GM23338 (cell line): ENCODE data around the gene SMC5. TPM values are rescaled to one million over a fixed set of nuclear protein-coding genes. Genes with fewer than 3 reads are reported as not detected.

ENCODE experiments used
- ATAC-seq: fragments of 200-7000 bp; cut with Tn5 transposase; 3 replicates; pipeline ENCODE4 v1.9.1; 2020
- DNase-seq: peaks from one replicate; pipeline ENCODE4 v3.0.0-alpha.2; 2015; ENCODE audit warnings: low spot score
- H2AFZ ChIP-seq: fragments of 200-600 bp; sonication (generic); 2 replicates; pipeline ENCODE4 v1.8.0; 2016; ENCODE audit warnings: antibody characterized with exemption, mild to moderate bottlenecking, moderate library complexity
- H3F3A ChIP-seq: fragments of 200-600 bp; sonication (generic); replicated peaks from 2 replicates; pipeline ENCODE4 v1.8.0; 2017; ENCODE audit warnings: antibody characterized with exemption, mixed run types, low read depth
- H3K27ac ChIP-seq: fragments of 200-600 bp; sonication (generic); 2 replicates; pipeline ENCODE4 v1.6.1; 2016; ENCODE audit warnings: low read depth
- H3K27me3 ChIP-seq: fragments of 200-600 bp; sonication (generic); 2 replicates; pipeline ENCODE4 v1.8.0; 2016; ENCODE audit warnings: mild to moderate bottlenecking, mixed run types, moderate library complexity; ENCODE audit not compliant: insufficient read depth
- H3K36me3 ChIP-seq: fragments of 200-600 bp; sonication (generic); 2 replicates; pipeline ENCODE4 v1.8.0; 2016; ENCODE audit warnings: mild to moderate bottlenecking; ENCODE audit not compliant: insufficient read depth
- H3K4me1 ChIP-seq: fragments of 200-600 bp; sonication (generic); 2 replicates; pipeline ENCODE4 v1.8.0; 2016; ENCODE audit warnings: mild to moderate bottlenecking, moderate library complexity; ENCODE audit not compliant: insufficient read depth
- H3K4me2 ChIP-seq: fragments of 200-600 bp; sonication (generic); 2 replicates; pipeline ENCODE4 v1.7.1; 2017; ENCODE audit warnings: mixed run types
- H3K4me3 ChIP-seq: fragments of 200-600 bp; sonication (generic); 2 replicates; pipeline ENCODE4 v1.6.1; 2016; ENCODE audit warnings: mixed run types
- H3K79me2 ChIP-seq: fragments of 200-600 bp; sonication (generic); replicated peaks from 2 replicates; pipeline ENCODE4 v1.8.0; 2017; ENCODE audit warnings: mild to moderate bottlenecking; ENCODE audit not compliant: insufficient read depth
- H3K9me2 ChIP-seq: fragments of 200-600 bp; sonication (generic); 2 replicates; pipeline ENCODE4 v1.8.0; 2017; ENCODE audit not compliant: insufficient read depth
- H4K20me1 ChIP-seq: fragments of 200-600 bp; sonication (generic); replicated peaks from 2 replicates; pipeline ENCODE4 v1.8.0; 2017; ENCODE audit warnings: mild to moderate bottlenecking; ENCODE audit not compliant: insufficient read depth
- H3K27ac Mint-ChIP-seq: 2 replicates; pipeline ENCODE4 v1.8.0; 2020; ENCODE audit warnings: inconsistent platforms, mild to moderate bottlenecking, moderate library complexity, mixed read lengths
- H3K27me3 Mint-ChIP-seq: 3 replicates; pipeline ENCODE4 v1.8.0; 2022; ENCODE audit warnings: low read depth, mild to moderate bottlenecking, moderate library complexity, mixed read lengths, inconsistent platforms; ENCODE audit not compliant: insufficient read depth, poor library complexity
- H3K36me3 Mint-ChIP-seq: 3 replicates; pipeline ENCODE4 v1.8.0; 2021; ENCODE audit warnings: low read depth, mild to moderate bottlenecking, inconsistent platforms, moderate library complexity, mixed read lengths
- H3K4me1 Mint-ChIP-seq: 3 replicates; pipeline ENCODE4 v1.8.0; 2020; ENCODE audit warnings: mild to moderate bottlenecking, inconsistent platforms, mixed read lengths
- H3K4me3 Mint-ChIP-seq: 3 replicates; pipeline ENCODE4 v1.8.0; 2021; ENCODE audit warnings: moderate library complexity, mild to moderate bottlenecking, inconsistent platforms, mixed read lengths
- H3K9me3 Mint-ChIP-seq: 3 replicates; pipeline ENCODE4 v1.8.0; 2020; ENCODE audit warnings: moderate library complexity, mild to moderate bottlenecking, inconsistent platforms, mixed read lengths
- CTCF ChIP-seq, 2 experiments: fragments of 200-600 bp in 1 of 2; sonication (generic) in 1 of 2; conservative IDR thresholded peaks; 2 replicates each; pipeline versions ENCODE4 v1.5.1 to v1.6.1; 2016 to 2017; ENCODE audit warnings: antibody characterized with exemption in 2 of 2, low read depth in 2 of 2, mild to moderate bottlenecking in 2 of 2, moderate library complexity in 1 of 2
- ETS1 ChIP-seq: IDR thresholded peaks from 2 replicates; pipeline ENCODE4 v1.6.1; 2016; ENCODE audit warnings: antibody characterized with exemption
- JUNB ChIP-seq: IDR thresholded peaks from one replicate; pipeline ENCODE4 v1.6.1; 2016; ENCODE audit warnings: antibody characterized with exemption; ENCODE audit not compliant: unreplicated experiment
- NANOG ChIP-seq: IDR thresholded peaks from 2 replicates; pipeline ENCODE4 v1.6.1; 2016; ENCODE audit warnings: antibody characterized with exemption, borderline replicate concordance
- ZNF114 ChIP-seq: fragments of 250-450 bp; sonication (Bioruptor Pico); IDR thresholded peaks from 2 replicates; pipeline ENCODE4 v1.5.0; 2020; ENCODE audit warnings: mild to moderate bottlenecking, moderate library complexity
- ZNF331 ChIP-seq: fragments of 250-450 bp; sonication (Bioruptor Pico); IDR thresholded peaks from 2 replicates; pipeline ENCODE4 v1.5.0; 2020; ENCODE audit warnings: low read depth, mild to moderate bottlenecking, moderate library complexity
- polyA plus RNA-seq: library from polyadenylated mRNA; unstranded; fragments of >200 nt; fragmentation: Nextera tagmentation; extraction: Ambion mirVana; gene quantifications from 2 replicates; pipeline ENCODE4 v1.2.1, GENCODE V29; 2016
- total RNA-seq: library from RNA; depleted of rRNA; stranded (reverse); fragments of >200 nt; shearing (Covaris generic); gene quantifications from 2 replicates; pipeline ENCODE4 v1.2.3, GENCODE V29; 2014
- TF ChIP-seq, protein P1 (sequence below): fragments of 250-450 bp; sonication (Bioruptor Pico); IDR thresholded peaks from 2 replicates; pipeline ENCODE4 v1.5.0; 2020; ENCODE audit warnings: mild to moderate bottlenecking, moderate library complexity

The SMC5 gene
- total and polyA plus RNA-seq, 2 experiments from 2014 or later = 27.9 to 29.0 TPM

DNA sequence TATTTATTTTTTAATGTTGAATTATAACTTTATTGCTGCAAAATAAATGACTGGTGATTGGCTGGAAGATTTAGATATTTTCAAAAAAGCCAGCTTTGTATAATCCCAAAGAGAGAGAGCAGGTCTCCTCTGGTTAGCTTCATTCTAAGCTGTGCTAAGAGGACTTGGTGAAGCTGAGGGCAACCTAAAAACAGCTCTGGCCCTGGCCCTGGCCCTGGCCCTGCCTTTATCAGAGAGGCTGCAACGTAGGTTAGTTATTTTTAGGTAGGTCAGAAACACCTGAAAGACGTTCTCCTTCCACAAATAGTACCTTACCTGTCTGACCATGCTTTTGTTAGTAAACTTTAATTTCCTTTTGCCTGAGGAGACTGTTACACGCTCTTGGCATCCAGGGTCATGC, 97.0 kb downstream of the SMC5 start (continued):
- TF ChIP-seq, protein P1, sequence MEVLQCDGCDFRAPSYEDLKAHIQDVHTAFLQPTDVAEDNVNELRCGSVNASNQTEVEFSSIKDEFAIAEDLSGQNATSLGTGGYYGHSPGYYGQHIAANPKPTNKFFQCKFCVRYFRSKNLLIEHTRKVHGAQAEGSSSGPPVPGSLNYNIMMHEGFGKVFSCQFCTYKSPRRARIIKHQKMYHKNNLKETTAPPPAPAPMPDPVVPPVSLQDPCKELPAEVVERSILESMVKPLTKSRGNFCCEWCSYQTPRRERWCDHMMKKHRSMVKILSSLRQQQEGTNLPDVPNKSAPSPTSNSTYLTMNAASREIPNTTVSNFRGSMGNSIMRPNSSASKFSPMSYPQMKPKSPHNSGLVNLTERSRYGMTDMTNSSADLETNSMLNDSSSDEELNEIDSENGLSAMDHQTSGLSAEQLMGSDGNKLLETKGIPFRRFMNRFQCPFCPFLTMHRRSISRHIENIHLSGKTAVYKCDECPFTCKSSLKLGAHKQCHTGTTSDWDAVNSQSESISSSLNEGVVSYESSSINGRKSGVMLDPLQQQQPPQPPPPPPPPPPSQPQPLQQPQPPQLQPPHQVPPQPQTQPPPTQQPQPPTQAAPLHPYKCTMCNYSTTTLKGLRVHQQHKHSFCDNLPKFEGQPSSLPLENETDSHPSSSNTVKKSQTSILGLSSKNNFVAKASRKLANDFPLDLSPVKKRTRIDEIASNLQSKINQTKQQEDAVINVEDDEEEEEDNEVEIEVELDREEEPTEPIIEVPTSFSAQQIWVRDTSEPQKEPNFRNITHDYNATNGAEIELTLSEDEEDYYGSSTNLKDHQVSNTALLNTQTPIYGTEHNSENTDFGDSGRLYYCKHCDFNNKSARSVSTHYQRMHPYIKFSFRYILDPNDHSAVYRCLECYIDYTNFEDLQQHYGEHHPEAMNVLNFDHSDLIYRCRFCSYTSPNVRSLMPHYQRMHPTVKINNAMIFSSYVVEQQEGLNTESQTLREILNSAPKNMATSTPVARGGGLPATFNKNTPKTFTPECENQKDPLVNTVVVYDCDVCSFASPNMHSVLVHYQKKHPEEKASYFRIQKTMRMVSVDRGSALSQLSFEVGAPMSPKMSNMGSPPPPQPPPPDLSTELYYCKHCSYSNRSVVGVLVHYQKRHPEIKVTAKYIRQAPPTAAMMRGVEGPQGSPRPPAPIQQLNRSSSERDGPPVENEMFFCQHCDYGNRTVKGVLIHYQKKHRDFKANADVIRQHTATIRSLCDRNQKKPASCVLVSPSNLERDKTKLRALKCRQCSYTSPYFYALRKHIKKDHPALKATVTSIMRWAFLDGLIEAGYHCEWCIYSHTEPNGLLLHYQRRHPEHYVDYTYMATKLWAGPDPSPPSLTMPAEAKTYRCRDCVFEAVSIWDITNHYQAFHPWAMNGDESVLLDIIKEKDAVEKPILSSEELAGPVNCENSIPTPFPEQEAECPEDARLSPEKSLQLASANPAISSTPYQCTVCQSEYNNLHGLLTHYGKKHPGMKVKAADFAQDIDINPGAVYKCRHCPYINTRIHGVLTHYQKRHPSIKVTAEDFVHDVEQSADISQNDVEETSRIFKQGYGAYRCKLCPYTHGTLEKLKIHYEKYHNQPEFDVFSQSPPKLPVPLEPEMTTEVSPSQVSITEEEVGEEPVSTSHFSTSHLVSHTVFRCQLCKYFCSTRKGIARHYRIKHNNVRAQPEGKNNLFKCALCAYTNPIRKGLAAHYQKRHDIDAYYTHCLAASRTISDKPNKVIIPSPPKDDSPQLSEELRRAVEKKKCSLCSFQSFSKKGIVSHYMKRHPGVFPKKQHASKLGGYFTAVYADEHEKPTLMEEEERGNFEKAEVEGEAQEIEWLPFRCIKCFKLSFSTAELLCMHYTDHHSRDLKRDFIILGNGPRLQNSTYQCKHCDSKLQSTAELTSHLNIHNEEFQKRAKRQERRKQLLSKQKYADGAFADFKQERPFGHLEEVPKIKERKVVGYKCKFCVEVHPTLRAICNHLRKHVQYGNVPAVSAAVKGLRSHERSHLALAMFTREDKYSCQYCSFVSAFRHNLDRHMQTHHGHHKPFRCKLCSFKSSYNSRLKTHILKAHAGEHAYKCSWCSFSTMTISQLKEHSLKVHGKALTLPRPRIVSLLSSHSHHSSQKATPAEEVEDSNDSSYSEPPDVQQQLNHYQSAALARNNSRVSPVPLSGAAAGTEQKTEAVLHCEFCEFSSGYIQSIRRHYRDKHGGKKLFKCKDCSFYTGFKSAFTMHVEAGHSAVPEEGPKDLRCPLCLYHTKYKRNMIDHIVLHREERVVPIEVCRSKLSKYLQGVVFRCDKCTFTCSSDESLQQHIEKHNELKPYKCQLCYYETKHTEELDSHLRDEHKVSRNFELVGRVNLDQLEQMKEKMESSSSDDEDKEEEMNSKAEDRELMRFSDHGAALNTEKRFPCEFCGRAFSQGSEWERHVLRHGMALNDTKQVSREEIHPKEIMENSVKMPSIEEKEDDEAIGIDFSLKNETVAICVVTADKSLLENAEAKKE (CRISPR knock-in tag) = no peak
- no peak for TF ChIP-seq ZNF114 (CRISPR knock-in tag)
- TF ChIP-seq ETS1 = no peak
- TF ChIP-seq JUNB = no peak
- TF ChIP-seq NANOG = no peak
- TF ChIP-seq ZNF331 = no peak

GRCh38 chr9:70362952-70363351, 104.2 kb downstream of the SMC5 start:
- H3K27ac ChIP-seq = no peak overlapping the region
- H3K27ac Mint-ChIP-seq = no peak overlapping the region
- no peak for TF ChIP-seq CTCF (conservative IDR thresholded peaks at IDR 0.05; ENCODE audit: low read depth in 2 of 2)
- TF ChIP-seq ZNF331 = no peak
- no peak for TF ChIP-seq ZNF114 (CRISPR knock-in tag)
- TF ChIP-seq NANOG = no peak
- TF ChIP-seq, protein P1 (CRISPR knock-in tag) = no peak

More at GRCh38 chr9:70362952-70363351, 104.2 kb downstream of the SMC5 start:
- DNase-seq (no peak), ATAC-seq (no peak)
- no peaks in the 10 kb centered on the region for H3K9me2 ChIP-seq
- H2AFZ ChIP-seq = no peak overlapping the region
- H3K27me3 ChIP-seq = no peaks in the 10 kb centered on the region
- Mint-ChIP-seq H3K4me3 (no peak overlapping the region), H3K27me3 (no peaks in the 10 kb centered on the region), H3K9me3 (no peaks in the 10 kb centered on the region), H3K4me1 (no peaks in the 10 kb centered on the region), H3K36me3 (peaks cover 3% of the 10 kb centered on the region; the same call in 1 of the 3 replicates)
- no peaks in the 10 kb centered on the region for H3K4me1 ChIP-seq
- H4K20me1 ChIP-seq = no peaks in the 10 kb centered on the region
- no peak overlapping the region for H3K4me3 ChIP-seq
- H3K4me2 ChIP-seq = no peak overlapping the region
- H3K79me2 ChIP-seq = no peaks in the 10 kb centered on the region
- no peaks in the 10 kb centered on the region for H3F3A ChIP-seq
- H3K36me3 ChIP-seq = no peaks in the 10 kb centered on the region
